Measurements from ENCODE around the gene REEP3.

The REEP3 gene

DNA sequence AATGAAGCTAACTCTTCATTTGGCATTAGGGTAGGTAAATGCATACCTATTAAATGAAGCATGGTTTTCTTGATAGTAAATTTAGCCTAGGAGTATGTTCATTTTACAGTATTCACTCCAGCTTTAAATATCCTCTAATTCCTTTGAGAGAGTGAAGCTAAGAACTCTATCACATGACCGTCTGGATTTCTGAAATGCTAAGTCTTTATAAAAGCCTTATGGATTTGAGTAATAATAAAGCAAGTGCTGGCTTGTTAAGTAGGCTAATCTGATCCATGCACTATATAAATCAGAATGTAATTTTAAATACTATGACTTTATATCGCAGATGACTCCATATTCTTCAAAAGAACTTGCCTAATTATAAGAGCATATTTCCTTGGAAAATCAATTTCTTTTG lies 64.8 kb downstream of the REEP3 start:
- TF ChIP-seq ZFX (IDR thresholded peaks at IDR 0.05; ENCODE audit: borderline replicate concordance) (no peak), CTCF (IDR thresholded peaks at IDR 0.05) (no peak)
- H3K27ac ChIP-seq, result no peak overlapping the region

GRCh38 chr10:63587191-63587590 lies 66.0 kb downstream of the REEP3 start:
- TF ChIP-seq CTCF (IDR thresholded peaks at IDR 0.05) (no peak), ZFX (IDR thresholded peaks at IDR 0.05; ENCODE audit: borderline replicate concordance) (no peak)
- no peak overlapping the region for H3K27ac ChIP-seq

- TF ChIP-seq CTCF (IDR thresholded peaks at IDR 0.05), result no peak
- TF ChIP-seq ZFX (IDR thresholded peaks at IDR 0.05; ENCODE audit: borderline replicate concordance), result no peak
- peak overlapping the region; percentile 16; the same call in 1 of the 2 replicates for H3K27ac ChIP-seq
Measured at GRCh38 chr10:63588436-63589167, 67.4 kb downstream of the REEP3 start.

DNA sequence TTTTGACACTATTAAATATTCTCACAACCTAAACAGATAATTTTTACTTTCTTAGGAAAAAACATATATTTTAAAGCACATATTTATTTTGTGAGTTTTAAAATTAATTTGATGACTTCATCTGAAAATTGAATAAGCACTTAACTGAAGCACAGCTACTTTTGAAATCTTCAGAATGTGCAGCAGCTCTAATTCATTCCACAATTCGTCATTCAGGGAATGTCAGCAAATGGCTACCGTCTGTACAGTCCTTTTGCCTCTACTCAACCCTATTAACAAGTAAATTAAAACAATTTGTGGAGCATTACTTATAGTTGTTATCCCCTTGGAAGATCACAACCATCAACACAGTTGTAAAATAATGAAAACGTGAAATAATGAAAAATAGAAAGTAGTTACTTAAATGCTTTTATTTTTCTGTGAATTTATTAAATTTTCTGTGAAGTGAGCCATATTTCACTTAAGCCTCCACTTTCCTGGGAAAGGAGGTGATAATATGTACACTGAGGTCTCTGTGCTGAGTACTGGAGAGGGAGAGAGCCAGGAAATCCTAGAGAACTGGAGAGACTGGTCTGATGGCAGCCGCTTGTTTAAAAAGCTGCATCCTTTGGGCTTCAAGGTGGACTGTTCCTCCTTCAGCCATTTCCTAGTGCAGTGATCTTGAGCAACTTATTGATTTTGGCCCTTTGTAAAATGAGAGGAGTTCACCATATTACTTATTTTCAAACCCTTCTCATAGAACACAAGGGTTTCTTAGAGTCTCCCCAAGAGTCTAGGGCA lies 70.6 kb downstream of the REEP3 start:
- H3K27ac ChIP-seq, result no peak overlapping the region
- no peak for TF ChIP-seq ZFX (IDR thresholded peaks at IDR 0.05; ENCODE audit: borderline replicate concordance)
- no peak for TF ChIP-seq CTCF (IDR thresholded peaks at IDR 0.05)

DNA sequence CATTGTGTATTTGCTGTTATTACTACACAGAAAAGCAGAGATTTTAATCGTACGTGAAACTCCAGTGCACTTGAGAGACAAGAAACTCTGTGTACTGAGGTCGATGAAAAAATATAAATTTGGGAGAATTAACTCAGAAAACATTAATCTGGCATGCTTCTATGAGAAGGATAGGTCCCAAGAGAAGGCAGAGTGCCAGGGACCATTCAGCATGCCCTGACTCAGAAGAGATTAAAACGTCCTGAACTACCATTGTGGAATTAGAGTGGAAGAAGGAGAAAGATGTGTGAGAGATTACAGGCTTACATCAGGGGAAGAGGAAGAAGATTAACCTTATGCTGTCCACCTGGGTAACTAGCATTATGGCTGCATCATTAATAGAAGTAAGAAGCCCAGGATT lies 72.4 kb downstream of the REEP3 start:
- TF ChIP-seq CTCF (IDR thresholded peaks at IDR 0.05) (no peak), ZFX (IDR thresholded peaks at IDR 0.05; ENCODE audit: borderline replicate concordance) (no peak)
- no peak overlapping the region for H3K27ac ChIP-seq

- H3K27ac ChIP-seq, result no peak overlapping the region
- TF ChIP-seq ZFX (IDR thresholded peaks at IDR 0.05; ENCODE audit: borderline replicate concordance) (no peak), CTCF (IDR thresholded peaks at IDR 0.05) (no peak)
Measured at GRCh38 chr10:63595072-63595471, 73.9 kb downstream of the REEP3 start.

- H3K27ac ChIP-seq, result no peak overlapping the region
- TF ChIP-seq ZFX (IDR thresholded peaks at IDR 0.05; ENCODE audit: borderline replicate concordance), result no peak
- no peak for TF ChIP-seq CTCF (IDR thresholded peaks at IDR 0.05)
Measured at GRCh38 chr10:63596924-63597323, 75.7 kb downstream of the REEP3 start.
